ENCODE results near the gene APBB1IP.

DNA sequence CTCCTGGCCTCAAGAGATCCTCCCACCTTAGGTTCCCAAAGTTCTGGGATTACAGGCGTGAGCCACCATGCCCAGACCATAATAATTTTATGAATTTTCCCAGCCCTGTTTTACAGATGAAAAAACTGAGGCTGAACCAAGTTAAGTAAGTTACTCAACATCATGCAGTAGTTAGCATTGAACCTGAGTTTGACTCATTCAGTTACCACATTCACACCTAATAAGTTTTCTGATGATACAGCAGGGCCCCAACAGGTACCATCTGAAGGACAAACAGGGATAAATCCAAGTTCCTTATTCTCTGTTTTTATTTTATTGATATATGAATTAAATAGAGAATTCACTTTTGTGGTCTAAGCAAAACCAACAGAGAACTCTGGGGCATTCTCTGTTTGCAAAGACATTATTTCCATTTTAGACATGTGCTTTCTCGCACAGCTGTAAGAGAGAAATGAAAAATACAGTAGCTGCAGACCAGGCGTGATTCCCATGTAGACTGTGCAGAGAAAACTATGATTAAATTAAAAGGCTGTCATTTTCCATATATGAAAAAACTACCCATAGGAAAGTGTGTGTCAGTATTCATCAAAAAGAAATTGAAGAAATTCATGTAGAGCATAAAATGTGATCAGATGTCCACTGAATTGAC is 26.6 kb downstream of the APBB1IP start:
- TF ChIP-seq NANOG (IDR thresholded peaks at IDR 0.05; ENCODE audit: insufficient read depth, low read depth, low read length, poor library complexity, severe bottlenecking) = no peak
- TF ChIP-seq CEBPB (IDR thresholded peaks at IDR 0.05; ENCODE audit: low read depth, low read length) = no peak
- TF ChIP-seq PHF8 (conservative IDR thresholded peaks at IDR 0.05; ENCODE audit: low read depth, low read length) = no peak
- TF ChIP-seq EP300 (IDR thresholded peaks at IDR 0.05; ENCODE audit: borderline replicate concordance in 1 of 2, low read depth in 2 of 2, low read length in 2 of 2) = no peak
- no peak for TF ChIP-seq POLR2AphosphoS5 (IDR thresholded peaks at IDR 0.05; ENCODE audit: low read depth, low read length)
- TF ChIP-seq TAF7 (optimal IDR thresholded peaks at IDR 0.05; ENCODE audit: borderline replicate concordance, low read depth, low read length) = no peak
- no peak for TF ChIP-seq CTCF (IDR thresholded peaks at IDR 0.05; ENCODE audit: control extremely low read depth in 1 of 3, insufficient read depth in 1 of 3, low read depth in 1 of 3, low read length in 3 of 3)
- no peak for TF ChIP-seq RAD21 (IDR thresholded peaks at IDR 0.05 in 1 of 2, conservative IDR thresholded peaks at IDR 0.05 in 1 of 2; ENCODE audit: low read depth in 2 of 2, low read length in 2 of 2)
- TF ChIP-seq KDM4A (IDR thresholded peaks at IDR 0.05; ENCODE audit: low read depth, low read length, severe bottlenecking) = no peak
- TF ChIP-seq POLR2A (IDR thresholded peaks at IDR 0.05; ENCODE audit: control extremely low read depth in 1 of 2, low read depth in 2 of 2, low read length in 2 of 2) = no peak
- no peak for TF ChIP-seq KDM5A (IDR thresholded peaks at IDR 0.05; ENCODE audit: low read length)
- TF ChIP-seq TAF1 (IDR thresholded peaks at IDR 0.05; ENCODE audit: low read depth, low read length) = no peak

Measured in H1 (cell line).